WI38 (cell line): ENCODE results near the gene ERMARD.

Experiments
- H3K4me3 ChIP-seq: 2 replicates; pipeline ENCODE4 v1.5.1; 2011; ENCODE audit warnings: low read depth, mild to moderate bottlenecking, control low read depth, low read length
- CTCF ChIP-seq: IDR thresholded peaks from 2 replicates; pipeline ENCODE4 v1.5.1; 2012; ENCODE audit warnings: low read depth, mild to moderate bottlenecking, control low read depth, low read length

The ERMARD gene

GRCh38 chr6:169812257-169812644 is 60.8 kb downstream of the ERMARD start:
- TF ChIP-seq CTCF, result no peak
- H3K4me3 ChIP-seq, result no peak overlapping the region

- no peak for TF ChIP-seq CTCF
- no peak overlapping the region for H3K4me3 ChIP-seq
Measured at GRCh38 chr6:169813969-169814368, 62.5 kb downstream of the ERMARD start.

- no peak for TF ChIP-seq CTCF
- H3K4me3 ChIP-seq, result no peak overlapping the region
Measured at GRCh38 chr6:169816054-169816453, 64.6 kb downstream of the ERMARD start.

GRCh38 chr6:169816975-169817374 is 65.6 kb downstream of the ERMARD start:
- no peak for TF ChIP-seq CTCF
- no peak overlapping the region for H3K4me3 ChIP-seq

GRCh38 chr6:169820358-169820757 is 68.9 kb downstream of the ERMARD start:
- no peak for TF ChIP-seq CTCF

GRCh38 chr6:169824021-169824420 is 72.6 kb downstream of the ERMARD start:
- no peak overlapping the region for H3K4me3 ChIP-seq
- no peak for TF ChIP-seq CTCF

More at GRCh38 chr6:169820358-169820757, 68.9 kb downstream of the ERMARD start:
- H3K4me3 ChIP-seq, result no peak overlapping the region

GRCh38 chr6:169824848-169825557 is 73.6 kb downstream of the ERMARD start:
- H3K4me3 ChIP-seq, result no peak overlapping the region
- no peak for TF ChIP-seq CTCF
